Endodermal cell (in vitro differentiated cells): Measurements from ENCODE around the gene CALCOCO1. TPM values are rescaled to one million over a fixed set of nuclear protein-coding genes. Genes with fewer than 3 reads are reported as not detected.

Experiments
- DNase-seq: peaks from one replicate; pipeline ENCODE4 v3.0.0-alpha.2; 2017
- H3K27ac ChIP-seq: 2 replicates; pipeline ENCODE4 v1.5.1; 2013; ENCODE audit warnings: mild to moderate bottlenecking, low read depth, low read length, moderate library complexity
- H3K27me3 ChIP-seq: 2 replicates; pipeline ENCODE4 v1.6.1; 2013; ENCODE audit warnings: mild to moderate bottlenecking, low read length, moderate library complexity; ENCODE audit not compliant: insufficient read depth, control insufficient read depth, poor library complexity, severe bottlenecking
- H3K36me3 ChIP-seq: 2 replicates; pipeline ENCODE4 v1.7.0; 2013; ENCODE audit warnings: mild to moderate bottlenecking, low read length, moderate library complexity; ENCODE audit not compliant: control insufficient read depth, insufficient read depth
- H3K4me1 ChIP-seq: one replicate; pipeline ENCODE4 v1.7.0; 2013; ENCODE audit warnings: low read length; ENCODE audit not compliant: control insufficient read depth, insufficient read depth
- H3K4me3 ChIP-seq: 2 replicates; pipeline ENCODE4 v1.5.1; 2013; ENCODE audit warnings: mild to moderate bottlenecking, low read length, moderate library complexity
- H3K9ac ChIP-seq: 2 replicates; pipeline ENCODE4 v1.6.1; 2013; ENCODE audit warnings: mild to moderate bottlenecking, low read length, moderate library complexity; ENCODE audit not compliant: poor library complexity, severe bottlenecking; ENCODE audit errors: extremely low read depth
- H3K9me3 ChIP-seq: 2 replicates; pipeline ENCODE4 v1.6.1; 2013; ENCODE audit warnings: mild to moderate bottlenecking, low read length, moderate library complexity; ENCODE audit not compliant: control insufficient read depth
- H3K27ac Mint-ChIP-seq: 2 replicates; pipeline ENCODE4 v1.8.0; 2020; ENCODE audit warnings: mixed read lengths
- H3K27me3 Mint-ChIP-seq: 2 replicates; pipeline ENCODE4 v1.8.0; 2021; ENCODE audit warnings: mild to moderate bottlenecking, mixed read lengths; ENCODE audit not compliant: insufficient read depth
- H3K36me3 Mint-ChIP-seq: 2 replicates; pipeline ENCODE4 v1.8.0; 2020; ENCODE audit warnings: low read depth, mixed read lengths
- H3K4me1 Mint-ChIP-seq: 2 replicates; pipeline ENCODE4 v1.8.0; 2020; ENCODE audit warnings: mixed read lengths
- H3K4me3 Mint-ChIP-seq: 2 replicates; pipeline ENCODE4 v1.8.0; 2020; ENCODE audit warnings: mild to moderate bottlenecking, moderate library complexity, mixed read lengths
- H3K9me3 Mint-ChIP-seq: 2 replicates; pipeline ENCODE4 v1.8.0; 2020; ENCODE audit warnings: mild to moderate bottlenecking, mixed read lengths
- WGBS, 2 experiments: methylation state at CpG; one replicate each; pipeline versions ENCODE4 v1.1.5 to v1.1.7; 2013; ENCODE audit warnings: missing lambda C conversion rate in 2 of 2, mixed read lengths in 1 of 2; ENCODE audit not compliant: insufficient coverage in 1 of 2, insufficient read length in 1 of 2; 5-methylcytosine and 5-hydroxymethylcytosine counted together
- total RNA-seq, 2 donors: library from RNA; stranded (reverse); fragmentation: NEBNext Ultra II Directional in 1 of 2; extraction: Animal tissue kit (Norgen Biotek cat#: 25700) in 1 of 2; gene quantifications; 2 replicates in 1 of 2; 3 replicates in 1 of 2; pipeline ENCODE4 v1.2.1, GENCODE V29; 2021
- TF ChIP-seq, protein P1 (sequence below): fragments of 200-600 bp; sonication (generic); conservative IDR thresholded peaks from 2 replicates; pipeline ENCODE4 v1.5.0; 2021; ENCODE audit warnings: antibody characterized with exemption, mild to moderate bottlenecking

CALCOCO1 gene
- total RNA-seq, 2 donors from 2014 or later: 41.4 to 45.7 TPM

DNA sequence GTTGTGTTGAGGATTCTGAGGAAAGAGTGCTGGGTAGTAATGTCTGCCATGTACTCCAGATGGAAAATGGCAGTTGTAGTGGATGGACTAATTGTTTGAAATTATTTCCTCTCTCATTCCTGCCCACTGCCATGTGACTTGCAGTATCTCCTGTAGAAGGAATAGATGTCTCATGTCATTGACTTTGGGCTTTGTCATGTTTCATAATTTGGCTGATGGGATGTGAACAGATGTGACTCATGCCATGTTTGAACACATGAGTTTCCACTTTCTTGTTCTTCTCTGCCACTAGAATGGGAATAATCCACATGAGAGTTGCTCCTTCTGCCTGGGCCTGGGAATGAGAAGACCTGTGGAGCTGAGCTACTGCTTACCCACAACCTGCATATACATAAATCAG lies 2.4 kb upstream of the CALCOCO1 start:
- H3K27me3 Mint-ChIP-seq: peaks cover 24% of the 10 kb centered on the region
- DNase-seq: no peak
- Histone ChIP-seq H3K36me3 (no peaks in the 10 kb centered on the region), H3K27me3 (peaks cover 27% of the 10 kb centered on the region), H3K9me3 (no peaks in the 10 kb centered on the region), H3K4me3 (no peak overlapping the region), H3K4me1 (peaks cover 2% of the 10 kb centered on the region), H3K27ac (no peak overlapping the region), H3K9ac (no peak overlapping the region)
- no peak overlapping the region for H3K27ac Mint-ChIP-seq
- H3K36me3 Mint-ChIP-seq: peaks cover 2% of the 10 kb centered on the region
- TF ChIP-seq, protein P1, sequence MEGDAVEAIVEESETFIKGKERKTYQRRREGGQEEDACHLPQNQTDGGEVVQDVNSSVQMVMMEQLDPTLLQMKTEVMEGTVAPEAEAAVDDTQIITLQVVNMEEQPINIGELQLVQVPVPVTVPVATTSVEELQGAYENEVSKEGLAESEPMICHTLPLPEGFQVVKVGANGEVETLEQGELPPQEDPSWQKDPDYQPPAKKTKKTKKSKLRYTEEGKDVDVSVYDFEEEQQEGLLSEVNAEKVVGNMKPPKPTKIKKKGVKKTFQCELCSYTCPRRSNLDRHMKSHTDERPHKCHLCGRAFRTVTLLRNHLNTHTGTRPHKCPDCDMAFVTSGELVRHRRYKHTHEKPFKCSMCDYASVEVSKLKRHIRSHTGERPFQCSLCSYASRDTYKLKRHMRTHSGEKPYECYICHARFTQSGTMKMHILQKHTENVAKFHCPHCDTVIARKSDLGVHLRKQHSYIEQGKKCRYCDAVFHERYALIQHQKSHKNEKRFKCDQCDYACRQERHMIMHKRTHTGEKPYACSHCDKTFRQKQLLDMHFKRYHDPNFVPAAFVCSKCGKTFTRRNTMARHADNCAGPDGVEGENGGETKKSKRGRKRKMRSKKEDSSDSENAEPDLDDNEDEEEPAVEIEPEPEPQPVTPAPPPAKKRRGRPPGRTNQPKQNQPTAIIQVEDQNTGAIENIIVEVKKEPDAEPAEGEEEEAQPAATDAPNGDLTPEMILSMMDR: no peak
- peaks cover 17% of the 10 kb centered on the region for H3K4me1 Mint-ChIP-seq
- H3K9me3 Mint-ChIP-seq: no peaks in the 10 kb centered on the region
- H3K4me3 Mint-ChIP-seq: no peak overlapping the region

DNA sequence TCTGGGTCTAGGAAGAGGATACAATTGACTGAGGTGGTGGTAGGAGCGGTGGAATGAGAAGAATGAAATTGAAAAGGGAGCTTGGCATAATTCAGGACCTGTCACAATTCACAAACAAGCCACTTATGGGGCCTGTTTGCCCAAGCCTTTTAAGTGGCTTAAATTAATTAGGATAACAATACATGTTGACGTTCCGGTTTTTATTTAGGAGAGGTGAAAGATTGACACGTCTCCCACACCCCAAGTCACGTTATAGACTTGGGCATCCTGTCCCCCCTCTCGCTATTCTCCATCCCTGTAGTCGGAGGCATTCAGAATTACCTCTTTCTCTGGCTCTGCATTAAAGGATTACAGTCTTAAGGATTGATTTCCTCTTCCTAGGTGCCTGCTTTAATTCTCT lies 954 bp upstream of the CALCOCO1 start:
- 18 to 25% methylated on average over 2 to 7 of the region's 7 CpGs for WGBS, 2 experiments
- no peaks in the 10 kb centered on the region for H3K9me3 Mint-ChIP-seq
- peaks cover 17% of the 10 kb centered on the region for H3K4me1 Mint-ChIP-seq
- peak overlapping the region; percentile 92 for H3K4me3 ChIP-seq
- TF ChIP-seq, protein P1: no peak
- peak overlapping the region; percentile 94 for H3K4me3 Mint-ChIP-seq
- no peak overlapping the region for H3K9ac ChIP-seq
- H3K36me3 Mint-ChIP-seq: peaks cover 6% of the 10 kb centered on the region
- H3K4me1 ChIP-seq: peaks cover 2% of the 10 kb centered on the region
- peak overlapping the region; percentile 91 for H3K27ac Mint-ChIP-seq
- no peaks in the 10 kb centered on the region for H3K36me3 ChIP-seq
- H3K9me3 ChIP-seq: no peaks in the 10 kb centered on the region
- no peak overlapping the region for H3K27ac ChIP-seq
- DNase-seq: no peak
- peaks cover 16% of the 10 kb centered on the region for H3K27me3 Mint-ChIP-seq
- peaks cover 15% of the 10 kb centered on the region for H3K27me3 ChIP-seq

DNA sequence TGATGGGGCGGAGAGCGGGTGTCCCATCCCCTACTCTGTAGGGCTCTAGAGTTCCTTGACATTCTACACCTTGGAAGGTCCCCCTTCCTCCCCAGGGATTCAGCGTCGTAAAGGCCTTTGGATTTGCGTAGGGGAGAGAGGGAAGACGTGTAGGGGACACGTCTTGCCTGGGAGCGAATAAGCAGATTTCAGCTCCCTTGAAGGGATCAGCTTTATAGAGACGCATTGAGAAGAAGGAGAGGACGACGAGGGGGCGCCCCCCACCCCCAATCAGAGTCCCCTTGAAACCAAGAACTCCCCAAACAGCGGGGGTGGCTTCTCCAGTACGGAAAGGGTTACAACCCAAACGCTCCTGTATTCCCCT lies 324 bp downstream of the CALCOCO1 start:
- peak overlapping the region; percentile 58 for H3K9ac ChIP-seq
- no peaks in the 10 kb centered on the region for H3K36me3 ChIP-seq
- Mint-ChIP-seq H3K27me3 (peaks cover 9% of the 10 kb centered on the region), H3K27ac (peak overlapping the region; percentile 96), H3K4me3 (peak overlapping the region; percentile 94), H3K9me3 (no peaks in the 10 kb centered on the region), H3K4me1 (peaks cover 17% of the 10 kb centered on the region), H3K36me3 (peaks cover 6% of the 10 kb centered on the region)
- no peaks in the 10 kb centered on the region for H3K9me3 ChIP-seq
- peaks cover 9% of the 10 kb centered on the region for H3K27me3 ChIP-seq
- TF ChIP-seq, protein P1: no peak
- 6% methylated on average over 14 of the region's 15 CpGs; no CpG with 5 or more reads in 1 of the 2 experiments for WGBS, 2 experiments
- no peak overlapping the region for H3K27ac ChIP-seq
- peak overlapping the region; percentile 92 for H3K4me3 ChIP-seq
- peaks cover 2% of the 10 kb centered on the region for H3K4me1 ChIP-seq
- DNase-seq: peak; percentile 69
